Measurements from ENCODE around the gene SLIT3.

SLIT3 gene

GRCh38 chr5:168714046-168714445 lies 586.9 kb downstream of the SLIT3 start:
- DNase-seq = peak; percentile 36 to 58

- DNase-seq = no peak
Observed at GRCh38 chr5:168713051-168713450, 587.9 kb downstream of the SLIT3 start.

GRCh38 chr5:168712280-168712924 lies 588.5 kb downstream of the SLIT3 start:
- DNase-seq = no peak

GRCh38 chr5:168710706-168711105 lies 590.2 kb downstream of the SLIT3 start:
- DNase-seq = no peak

GRCh38 chr5:168707716-168708695 lies 592.9 kb downstream of the SLIT3 start:
- no peak for DNase-seq

- peak; percentile 13 to 53 for DNase-seq
Observed at GRCh38 chr5:168706655-168707069, 594.3 kb downstream of the SLIT3 start.

GRCh38 chr5:168705321-168705720 lies 595.6 kb downstream of the SLIT3 start:
- no peak for DNase-seq

GRCh38 chr5:168702511-168702910 lies 598.4 kb downstream of the SLIT3 start:
- DNase-seq = no peak

- no peak for DNase-seq
Observed at GRCh38 chr5:168701641-168702040, 599.3 kb downstream of the SLIT3 start.

GRCh38 chr5:168699002-168699401 lies 601.9 kb downstream of the SLIT3 start:
- DNase-seq = no peak

- DNase-seq = no peak
Observed at GRCh38 chr5:168697034-168697720, 603.8 kb downstream of the SLIT3 start.

GRCh38 chr5:168696611-168697010 lies 604.3 kb downstream of the SLIT3 start:
- no peak for DNase-seq

- DNase-seq = no peak
Observed at GRCh38 chr5:168695301-168695835, 605.6 kb downstream of the SLIT3 start.

GRCh38 chr5:168694289-168694688 lies 606.6 kb downstream of the SLIT3 start:
- no peak for DNase-seq

GRCh38 chr5:168693883-168694282 lies 607.1 kb downstream of the SLIT3 start:
- no peak for DNase-seq

- DNase-seq = no peak
Observed at GRCh38 chr5:168693297-168693696, 607.6 kb downstream of the SLIT3 start.

GRCh38 chr5:168691891-168692290 lies 609.0 kb downstream of the SLIT3 start:
- no peak for DNase-seq

GRCh38 chr5:168689260-168689659 lies 611.7 kb downstream of the SLIT3 start:
- no peak for DNase-seq

GRCh38 chr5:168686837-168687236 lies 614.1 kb downstream of the SLIT3 start:
- DNase-seq = no peak

GRCh38 chr5:168685566-168685965 lies 615.4 kb downstream of the SLIT3 start:
- no peak for DNase-seq

GRCh38 chr5:168683927-168684295 lies 617.0 kb downstream of the SLIT3 start:
- DNase-seq = no peak

- no peak for DNase-seq
Observed at GRCh38 chr5:168683247-168683926, 617.6 kb downstream of the SLIT3 start.
